GM21786 (cell line): ENCODE measurements around the gene GYPC.
"Not testable (repeated sequence)": the region's sequence is repeated elsewhere in the genome, so short reads cannot be mapped to it uniquely, and the experiment has no call there.

Experiments used
- ATAC-seq: cut with Tn5 transposase; IDR thresholded peaks from one replicate; pipeline ENCODE4 v1.9.1; 2021; ENCODE audit not compliant: unreplicated experiment

The GYPC gene

DNA sequence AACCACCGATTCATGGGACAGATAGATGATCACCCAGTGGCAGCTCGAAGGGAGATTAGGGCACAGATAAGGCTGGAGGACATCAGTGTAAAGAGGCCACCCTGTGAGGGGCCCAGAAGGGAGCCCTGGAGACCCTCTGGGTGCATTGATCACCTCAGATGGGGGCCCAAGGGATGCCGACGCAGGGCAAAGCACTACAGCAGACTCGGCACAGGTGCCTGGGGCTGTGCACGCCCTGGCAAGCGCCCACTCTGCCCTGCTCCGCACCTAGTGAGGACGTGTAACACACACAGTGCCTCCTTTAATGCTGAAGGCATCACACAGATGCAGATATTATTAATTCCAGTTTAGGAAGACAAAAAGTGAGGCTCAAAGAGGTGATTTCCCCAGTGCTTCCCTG lies 9.5 kb downstream of the GYPC start:
- ATAC-seq, result no peak

GRCh38 chr2:126668254-126668653 lies 12.3 kb downstream of the GYPC start:
- ATAC-seq, result no peak

GRCh38 chr2:126669772-126670171 lies 13.8 kb downstream of the GYPC start:
- no peak for ATAC-seq

GRCh38 chr2:126671488-126671887 lies 15.5 kb downstream of the GYPC start:
- no peak for ATAC-seq

- no peak for ATAC-seq
Measured at GRCh38 chr2:126672980-126673605, 17.1 kb downstream of the GYPC start.

GRCh38 chr2:126674075-126674744 lies 18.3 kb downstream of the GYPC start:
- no peak for ATAC-seq

- no peak for ATAC-seq
Measured at GRCh38 chr2:126675637-126676036, 19.7 kb downstream of the GYPC start.

- ATAC-seq, result no peak
Measured at GRCh38 chr2:126676221-126677175, 20.5 kb downstream of the GYPC start.

GRCh38 chr2:126677176-126677538 lies 21.2 kb downstream of the GYPC start:
- no peak for ATAC-seq

DNA sequence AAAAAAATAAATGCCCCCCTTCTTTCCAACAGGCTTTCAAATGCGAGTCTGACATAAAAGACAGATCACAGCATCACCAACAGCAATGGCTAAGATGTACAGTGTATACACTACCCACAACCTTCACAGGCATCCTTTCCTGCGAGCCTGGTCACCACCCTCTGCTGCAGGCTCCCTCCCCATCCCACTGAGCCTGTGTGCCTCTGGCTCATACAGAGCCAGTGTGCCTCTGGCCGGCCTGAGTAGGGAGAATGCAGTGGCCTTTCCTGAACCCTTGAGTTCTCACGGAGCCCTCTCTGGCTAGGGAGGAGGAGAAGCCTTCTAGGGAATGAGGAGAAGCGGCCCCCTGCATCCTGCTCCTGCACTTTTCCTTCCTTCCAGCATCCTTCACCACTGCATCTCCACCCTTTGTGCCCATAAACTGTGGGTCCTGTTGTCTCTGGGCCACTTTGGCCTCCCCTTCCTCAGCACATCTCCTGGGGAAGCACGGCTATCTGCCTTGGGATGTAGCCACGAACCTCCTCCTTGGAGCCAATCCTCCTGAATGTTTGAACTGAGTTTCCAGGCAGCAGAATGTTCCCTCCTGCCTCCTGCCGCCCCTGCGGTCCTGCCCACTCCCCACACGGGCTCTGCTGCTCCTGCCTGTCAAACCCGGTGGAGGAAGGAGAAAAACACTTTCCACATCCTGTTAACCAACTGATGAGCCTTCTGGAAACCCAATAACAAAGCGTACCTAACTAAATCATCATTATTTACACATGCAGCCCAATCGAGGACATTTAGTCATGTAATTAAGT lies 22.5 kb downstream of the GYPC start:
- ATAC-seq, result no peak

- no peak for ATAC-seq
Measured at GRCh38 chr2:126679094-126679713, 23.2 kb downstream of the GYPC start.

DNA sequence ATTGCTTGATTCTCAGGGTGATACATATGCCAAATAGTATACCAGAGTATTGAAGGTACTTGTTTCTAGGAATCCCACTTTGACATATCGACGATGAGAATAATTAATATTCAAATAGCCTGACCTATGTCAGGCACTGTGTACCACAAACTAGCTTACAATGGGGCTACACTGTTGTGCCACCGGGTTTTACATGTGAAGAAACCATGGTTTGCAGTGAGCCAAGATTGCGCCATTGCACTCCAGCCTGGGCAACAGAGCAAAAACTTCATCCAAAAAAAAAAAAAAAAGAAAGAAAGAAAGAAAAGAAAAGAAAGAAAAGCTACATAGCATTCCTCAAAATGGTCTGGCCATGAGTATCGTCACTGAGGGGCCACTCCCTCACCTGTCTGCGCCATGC lies 25.5 kb downstream of the GYPC start:
- ATAC-seq, result no peak

- no peak for ATAC-seq
Measured at GRCh38 chr2:126685629-126686028, 29.7 kb downstream of the GYPC start.

- no peak for ATAC-seq
Measured at GRCh38 chr2:126686286-126686685, 30.3 kb downstream of the GYPC start.

DNA sequence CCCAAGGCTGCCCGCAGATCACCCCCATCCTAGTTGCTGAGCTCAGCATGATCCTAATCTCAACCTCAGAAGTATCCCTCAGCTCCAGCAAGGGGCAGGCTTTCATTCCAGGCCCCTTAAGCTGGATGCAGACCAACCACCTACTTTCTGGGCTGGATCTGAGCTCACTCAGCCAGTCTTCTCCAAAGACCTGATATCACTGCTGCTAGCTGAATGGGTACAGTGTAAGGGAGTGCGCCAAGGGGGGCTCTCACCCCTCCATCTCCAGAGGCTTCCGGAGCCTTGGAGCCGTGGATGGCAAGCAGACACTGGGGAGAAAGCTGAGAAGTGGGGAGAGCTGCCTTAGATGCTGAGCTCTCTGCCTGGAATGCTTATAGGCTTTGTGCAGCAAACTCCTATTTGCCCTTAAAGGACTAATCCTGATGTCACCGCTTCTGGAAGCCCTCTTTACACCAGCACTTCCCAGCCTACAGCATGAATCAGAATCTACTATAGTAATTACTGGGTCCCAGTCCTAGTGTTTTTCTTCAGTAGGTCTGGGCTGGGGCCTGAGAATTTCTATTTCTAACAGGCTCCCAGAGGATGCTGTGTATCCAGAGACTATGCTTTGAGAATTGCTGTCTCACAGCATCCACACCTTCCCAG lies 31.0 kb downstream of the GYPC start:
- no peak for ATAC-seq

- ATAC-seq, result no peak
Measured at GRCh38 chr2:126687503-126687902, 31.5 kb downstream of the GYPC start.

GRCh38 chr2:126688594-126688993 lies 32.6 kb downstream of the GYPC start:
- not testable (repeated sequence) for ATAC-seq

GRCh38 chr2:126692241-126692640 lies 36.3 kb downstream of the GYPC start:
- ATAC-seq, result not testable (repeated sequence)

DNA sequence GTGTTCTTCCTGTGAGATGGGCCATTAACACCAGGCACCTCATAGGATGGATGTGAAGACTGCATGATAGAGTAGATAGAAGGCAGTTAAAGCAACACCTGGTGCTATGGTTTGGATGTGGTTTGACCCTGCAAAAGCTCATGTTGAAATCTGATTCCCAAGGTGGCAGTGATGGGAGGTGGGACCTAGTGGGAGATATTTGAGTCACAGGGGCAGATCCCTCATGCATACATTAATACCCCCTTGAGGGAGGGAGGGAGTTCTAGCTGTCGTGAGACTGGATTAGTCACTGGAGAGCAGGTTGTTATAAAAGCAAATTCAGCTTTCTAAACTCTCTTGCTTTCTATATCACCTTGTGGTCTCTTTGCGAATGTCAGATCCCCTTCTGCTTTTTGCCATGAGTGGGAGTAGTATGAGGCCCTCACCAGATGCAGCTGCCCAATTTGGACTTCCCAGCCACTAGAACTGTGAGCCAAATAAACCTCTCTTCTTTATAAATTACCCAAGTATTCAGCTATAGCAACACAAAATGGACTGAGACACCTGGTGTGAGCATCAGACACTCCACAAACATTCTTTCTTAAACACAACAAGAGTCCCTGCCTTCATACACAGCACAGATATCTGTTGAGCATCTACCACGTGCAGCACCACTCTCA lies 37.1 kb downstream of the GYPC start:
- ATAC-seq, result not testable (repeated sequence)
